Effector memory CD8-positive, alpha-beta T cell (primary cell): Measurements from ENCODE around the gene TSPAN9.

Source experiments
- ATAC-seq: fragments of 150-1000 bp; cut with Tn5 transposase; replicated peaks from 2 replicates; pipeline ENCODE4 v1.10.0; 2021; ENCODE audit warnings: mild to moderate bottlenecking, moderate library complexity
- DNase-seq, 3 experiments: peaks; one replicate each; pipeline ENCODE4 v3.0.0; 2021
- H3K27ac Mint-ChIP-seq, 2 donors: one replicate each; pipeline ENCODE4 v1.8.0; 2022; ENCODE audit warnings: mild to moderate bottlenecking in 2 of 2, mixed read lengths in 2 of 2, moderate library complexity in 2 of 2
- H3K27me3 Mint-ChIP-seq, 2 donors: one replicate each; pipeline ENCODE4 v1.8.0; 2022; ENCODE audit warnings: mixed read lengths in 2 of 2
- H3K36me3 Mint-ChIP-seq: one replicate; pipeline ENCODE4 v1.8.0; 2022; ENCODE audit warnings: mild to moderate bottlenecking, moderate library complexity, mixed read lengths; ENCODE audit not compliant: insufficient read depth
- H3K4me1 Mint-ChIP-seq, 2 donors: one replicate each; pipeline ENCODE4 v1.8.0; 2022; ENCODE audit warnings: low read depth in 2 of 2, mixed read lengths in 2 of 2
- H3K4me3 Mint-ChIP-seq, 2 donors: one replicate each; pipeline ENCODE4 v1.8.0; 2022; ENCODE audit warnings: mild to moderate bottlenecking in 2 of 2, mixed read lengths in 2 of 2, moderate library complexity in 2 of 2
- H3K9me3 Mint-ChIP-seq, 2 donors: one replicate each; pipeline ENCODE4 v1.8.0; 2022; ENCODE audit warnings: mixed read lengths in 2 of 2

TSPAN9 gene

DNA sequence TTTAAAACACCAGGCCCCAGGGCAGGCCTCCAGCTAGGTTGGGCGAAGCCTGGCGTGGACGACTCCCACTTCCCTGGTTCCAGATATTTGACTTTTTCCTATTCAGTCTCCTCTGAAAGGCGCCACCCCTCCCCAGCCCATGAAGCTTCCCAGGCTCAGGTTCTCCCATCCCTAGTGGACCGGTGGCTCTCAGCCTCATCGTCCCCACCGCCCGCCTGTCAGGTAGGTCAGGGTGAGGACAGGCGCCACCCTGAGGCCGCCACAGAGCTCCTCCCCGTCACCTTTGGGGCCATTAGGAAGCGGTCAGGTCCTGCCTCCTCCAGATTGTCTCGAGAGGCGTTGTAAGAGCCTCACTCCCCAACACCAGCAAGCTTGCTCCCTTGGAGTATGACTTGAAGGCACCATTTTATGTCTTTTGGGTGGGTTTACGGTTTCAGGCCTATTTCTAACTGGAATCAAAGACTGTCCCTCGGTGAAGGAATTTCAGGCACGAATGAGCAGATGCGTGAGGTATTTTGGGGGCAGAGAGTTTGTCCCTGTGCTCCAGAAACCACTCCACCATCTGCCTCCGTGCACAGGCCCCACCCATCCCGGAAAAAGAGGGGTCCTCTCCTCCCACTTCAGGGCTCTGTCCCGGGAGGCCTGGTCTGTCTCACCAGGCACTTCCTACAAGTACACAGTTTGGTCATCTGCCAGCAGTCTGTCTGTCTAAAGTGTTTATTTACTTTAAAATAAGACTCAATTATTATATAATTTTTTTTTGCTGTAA is 55.6 kb downstream of the TSPAN9 start:
- H3K4me1 Mint-ChIP-seq = peaks cover 13 to 21% of the 10 kb centered on the region in 2 donors
- DNase-seq (no peak), ATAC-seq (no peak)
- H3K9me3 Mint-ChIP-seq = peaks cover 3 to 6% of the 10 kb centered on the region in 2 donors
- H3K27me3 Mint-ChIP-seq = peaks cover 68 to 88% of the 10 kb centered on the region in 2 donors
- no peak overlapping the region for H3K27ac Mint-ChIP-seq
- H3K4me3 Mint-ChIP-seq = no peak overlapping the region
- peaks cover 3% of the 10 kb centered on the region for H3K36me3 Mint-ChIP-seq

GRCh38 chr12:3133405-3133783 is 56.2 kb downstream of the TSPAN9 start:
- Mint-ChIP-seq H3K27me3 (peaks cover 70 to 91% of the 10 kb centered on the region in 2 donors), H3K4me3 (no peak overlapping the region), H3K4me1 (peaks cover 13 to 21% of the 10 kb centered on the region in 2 donors), H3K36me3 (peaks cover 3% of the 10 kb centered on the region), H3K9me3 (peaks cover 3 to 6% of the 10 kb centered on the region in 2 donors), H3K27ac (no peak overlapping the region)
- DNase-seq (no peak), ATAC-seq (no peak)

GRCh38 chr12:3134126-3134525 is 56.9 kb downstream of the TSPAN9 start:
- no peak overlapping the region for H3K27ac Mint-ChIP-seq
- peaks cover 68 to 90% of the 10 kb centered on the region in 2 donors for H3K27me3 Mint-ChIP-seq
- no peak for DNase-seq
- H3K4me3 Mint-ChIP-seq = no peak overlapping the region
- H3K4me1 Mint-ChIP-seq = peaks cover 12 to 19% of the 10 kb centered on the region in 2 donors
- peaks cover 3% of the 10 kb centered on the region for H3K36me3 Mint-ChIP-seq
- ATAC-seq = no peak
- peaks cover 2 to 3% of the 10 kb centered on the region in 2 donors for H3K9me3 Mint-ChIP-seq

- Mint-ChIP-seq H3K36me3 (no peaks in the 10 kb centered on the region), H3K27me3 (peaks cover 63 to 88% of the 10 kb centered on the region in 2 donors), H3K9me3 (no peaks in the 10 kb centered on the region), H3K4me1 (peaks cover 7 to 15% of the 10 kb centered on the region in 2 donors), H3K4me3 (no peak overlapping the region), H3K27ac (no peak overlapping the region)
- DNase-seq (no peak), ATAC-seq (no peak)
Observed at GRCh38 chr12:3134526-3135135, 57.5 kb downstream of the TSPAN9 start.

- peaks cover 0 to 4% of the 10 kb centered on the region in 2 donors for H3K4me1 Mint-ChIP-seq
- H3K27me3 Mint-ChIP-seq = peaks cover 65 to 88% of the 10 kb centered on the region in 2 donors
- no peaks in the 10 kb centered on the region for H3K9me3 Mint-ChIP-seq
- DNase-seq (peak; percentile 15 to 37 (median 24)), ATAC-seq (peak; percentile 59)
- H3K27ac Mint-ChIP-seq = no peak overlapping the region
- H3K4me3 Mint-ChIP-seq = no peak overlapping the region
- H3K36me3 Mint-ChIP-seq = no peaks in the 10 kb centered on the region
Observed at GRCh38 chr12:3135522-3136461, 58.6 kb downstream of the TSPAN9 start.

- H3K27me3 Mint-ChIP-seq = peaks cover 58 to 88% of the 10 kb centered on the region in 2 donors
- no peak for DNase-seq
- ATAC-seq = no peak
- no peaks in the 10 kb centered on the region for H3K9me3 Mint-ChIP-seq
- peaks cover 0 to 4% of the 10 kb centered on the region in 2 donors for H3K4me1 Mint-ChIP-seq
- no peak overlapping the region for H3K27ac Mint-ChIP-seq
- H3K4me3 Mint-ChIP-seq = no peak overlapping the region
- no peaks in the 10 kb centered on the region for H3K36me3 Mint-ChIP-seq
Observed at GRCh38 chr12:3136641-3137267, 59.6 kb downstream of the TSPAN9 start.

GRCh38 chr12:3137268-3137781 is 60.1 kb downstream of the TSPAN9 start:
- Mint-ChIP-seq H3K9me3 (no peaks in the 10 kb centered on the region), H3K27ac (peak overlapping the region in 1 of 2 donors; percentile 61), H3K4me3 (no peak overlapping the region), H3K36me3 (no peaks in the 10 kb centered on the region), H3K4me1 (peaks cover 0 to 4% of the 10 kb centered on the region in 2 donors), H3K27me3 (peaks cover 54 to 88% of the 10 kb centered on the region in 2 donors)
- DNase-seq = no peak
- ATAC-seq = no peak

GRCh38 chr12:3137814-3138445 is 60.8 kb downstream of the TSPAN9 start:
- ATAC-seq (no peak), DNase-seq (no peak)
- H3K4me1 Mint-ChIP-seq = peaks cover 0 to 4% of the 10 kb centered on the region in 2 donors
- H3K27me3 Mint-ChIP-seq = peaks cover 52 to 88% of the 10 kb centered on the region in 2 donors
- H3K9me3 Mint-ChIP-seq = no peaks in the 10 kb centered on the region
- no peaks in the 10 kb centered on the region for H3K36me3 Mint-ChIP-seq
- no peak overlapping the region for H3K4me3 Mint-ChIP-seq
- peak overlapping the region in 1 of 2 donors; percentile 61 for H3K27ac Mint-ChIP-seq

- DNase-seq (no peak), ATAC-seq (no peak)
- peaks cover 45 to 78% of the 10 kb centered on the region in 2 donors for H3K27me3 Mint-ChIP-seq
- H3K27ac Mint-ChIP-seq = no peak overlapping the region
- H3K9me3 Mint-ChIP-seq = no peaks in the 10 kb centered on the region
- no peaks in the 10 kb centered on the region for H3K36me3 Mint-ChIP-seq
- H3K4me1 Mint-ChIP-seq = peaks cover 0 to 4% of the 10 kb centered on the region in 2 donors
- no peak overlapping the region for H3K4me3 Mint-ChIP-seq
Observed at GRCh38 chr12:3138941-3139511, 61.8 kb downstream of the TSPAN9 start.

- Mint-ChIP-seq H3K4me3 (no peak overlapping the region), H3K36me3 (no peaks in the 10 kb centered on the region), H3K9me3 (no peaks in the 10 kb centered on the region), H3K27ac (no peak overlapping the region), H3K4me1 (peaks cover 0 to 4% of the 10 kb centered on the region in 2 donors), H3K27me3 (peaks cover 38 to 76% of the 10 kb centered on the region in 2 donors)
- DNase-seq = no peak
- no peak for ATAC-seq
Observed at GRCh38 chr12:3139760-3140159, 62.6 kb downstream of the TSPAN9 start.

GRCh38 chr12:3140284-3140683 is 63.1 kb downstream of the TSPAN9 start:
- H3K9me3 Mint-ChIP-seq = no peaks in the 10 kb centered on the region
- H3K4me3 Mint-ChIP-seq = no peak overlapping the region
- H3K4me1 Mint-ChIP-seq = peaks cover 0 to 4% of the 10 kb centered on the region in 2 donors
- DNase-seq (no peak), ATAC-seq (no peak)
- no peaks in the 10 kb centered on the region for H3K36me3 Mint-ChIP-seq
- H3K27me3 Mint-ChIP-seq = peaks cover 41 to 76% of the 10 kb centered on the region in 2 donors
- H3K27ac Mint-ChIP-seq = no peak overlapping the region
